ENCODE measurements around the gene P4HB. TPM values are rescaled to one million over a fixed set of nuclear protein-coding genes. Genes with fewer than 3 reads are reported as not detected.

The P4HB gene
- total RNA-seq, 1 donor from 2014 or later = 66.0 TPM

DNA sequence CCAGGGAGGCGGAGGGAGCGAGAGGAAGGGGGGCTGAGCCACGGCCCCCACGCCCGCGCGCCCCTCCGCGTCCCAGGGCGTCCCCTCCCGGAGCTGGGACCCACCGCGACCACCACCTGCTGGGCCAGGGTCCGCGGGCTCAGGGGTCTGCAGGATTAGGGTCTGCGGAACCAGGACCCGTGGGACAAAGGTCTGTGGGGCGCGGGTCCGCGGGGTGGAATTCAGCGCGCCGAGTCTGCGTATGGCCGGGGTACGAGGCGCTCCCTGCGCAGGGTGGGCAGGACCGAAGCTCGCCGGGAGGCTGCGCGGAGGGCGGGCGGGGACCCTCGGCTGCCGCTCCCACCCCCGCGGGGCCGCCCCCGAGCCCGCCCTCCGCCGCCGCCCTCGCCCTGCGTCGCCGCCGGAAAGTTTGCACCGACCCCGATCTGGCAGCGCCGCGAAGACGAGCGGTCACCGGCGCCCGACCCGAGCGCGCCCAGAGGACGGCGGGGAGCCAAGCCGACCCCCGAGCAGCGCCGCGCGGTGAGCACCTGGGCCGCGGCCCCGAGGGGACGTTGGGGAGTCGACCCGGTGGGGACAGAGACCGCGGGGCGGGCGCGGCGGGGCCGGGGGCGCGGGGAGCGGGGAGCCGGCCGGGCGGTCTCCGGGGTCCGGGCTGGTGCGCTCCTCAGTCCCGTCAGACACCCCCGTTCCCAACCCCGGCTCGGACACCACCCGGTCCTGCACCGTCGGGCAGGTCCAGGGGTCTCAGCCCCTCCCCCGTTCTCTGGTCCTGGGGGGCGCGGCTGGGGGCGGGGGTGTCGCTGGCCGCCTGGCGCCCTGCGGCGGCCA is 56.4 kb downstream of the P4HB start, which contains the start of gene GCGR:
Gene GCGR, plus strand, starts transcription at position 423 of the 831 bp plus-strand sequence. CDS start 4,869 bp downstream, outside the sequence.
- DNase-seq (ENCODE audit: low spot score in 2 of 2) (no peak), FAIRE-seq (no peak)

- no peak for DNase-seq (ENCODE audit: low spot score in 2 of 2)
- no peak for FAIRE-seq
These were observed 57.3 kb downstream of the P4HB start for GRCh38 chr17:81802856-81803643.

DNA sequence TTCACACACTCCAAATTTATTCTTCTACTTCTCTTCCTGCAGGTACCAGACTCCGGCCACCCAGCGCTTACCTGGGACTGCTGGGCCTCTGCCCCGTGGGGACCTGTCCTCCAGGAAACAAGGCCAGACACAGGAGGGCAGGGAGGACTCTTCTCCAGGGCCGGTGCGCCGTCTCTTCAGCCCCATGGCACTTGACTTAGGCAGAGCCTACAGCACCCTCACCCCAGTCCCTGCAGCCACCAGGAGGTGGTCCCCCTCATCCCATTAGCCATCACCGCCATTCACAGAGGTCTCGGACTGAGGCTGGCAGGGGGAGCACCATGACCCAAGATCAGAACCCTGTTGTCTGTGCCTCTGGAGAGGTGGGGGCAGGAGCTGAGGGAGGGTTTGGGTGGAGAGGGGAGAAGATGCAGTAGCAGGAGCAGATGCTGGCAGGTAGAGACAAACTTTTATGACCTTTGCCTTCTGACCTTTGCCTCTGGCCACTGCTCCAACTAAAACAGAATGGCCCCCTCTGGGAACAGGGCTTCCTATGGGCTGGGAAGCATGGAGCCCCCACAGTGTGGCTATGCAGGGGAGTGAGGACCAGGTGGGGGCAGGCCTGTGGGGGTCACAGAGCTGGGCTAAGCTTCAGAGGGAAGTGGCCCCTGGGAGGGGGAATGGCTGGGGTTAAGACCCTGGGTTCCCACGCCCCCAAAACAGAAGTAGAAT is 58.1 kb downstream of the P4HB start:
- FAIRE-seq (no peak), DNase-seq (ENCODE audit: low spot score in 2 of 2) (no peak)

- FAIRE-seq = no peak
These were observed 59.0 kb downstream of the P4HB start for GRCh38 chr17:81801327-81801726.

DNA sequence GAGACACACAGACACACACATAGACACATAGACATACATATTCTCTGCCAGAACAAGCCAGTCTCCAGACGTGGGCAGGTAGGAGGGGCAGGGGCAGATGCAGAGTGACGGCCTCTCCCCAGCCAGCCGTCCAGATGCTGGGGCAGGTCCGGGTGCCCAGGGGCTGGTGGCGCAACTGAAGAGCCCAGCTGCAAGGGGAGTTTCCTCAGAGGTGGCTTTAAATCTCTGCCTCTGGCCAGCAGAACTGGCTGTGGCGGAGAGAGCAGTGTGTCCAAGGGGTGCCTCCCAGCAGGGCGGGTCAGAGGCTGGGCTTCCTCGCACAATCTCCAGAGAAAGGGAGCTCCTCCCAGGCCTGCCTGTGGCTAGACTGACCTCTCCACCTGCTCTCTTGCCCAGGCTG is 65.8 kb downstream of the P4HB start:
- DNase-seq (ENCODE audit: low spot score in 2 of 2) (no peak), FAIRE-seq (no peak)

More at GRCh38 chr17:81801327-81801726, 59.0 kb downstream of the P4HB start:
- no peak for DNase-seq (ENCODE audit: low spot score in 2 of 2)

- no peak for DNase-seq (ENCODE audit: low spot score in 2 of 2)
- FAIRE-seq = no peak
These were observed 66.3 kb downstream of the P4HB start for GRCh38 chr17:81794074-81794476.

Other genes with a start within 250 kb of the P4HB start
- gene NPLOC4, start 223.4 kb downstream of the P4HB start, total RNA-seq = 39.9 TPM
- gene TSPAN10, start 223.3 kb downstream of the P4HB start, total RNA-seq = not detected
- not detected for gene PDE6G, start 204.0 kb downstream of the P4HB start, total RNA-seq
- 8.2 TPM for gene OXLD1, start 193.9 kb downstream of the P4HB start, total RNA-seq
- gene CCDC137, start 193.8 kb downstream of the P4HB start, total RNA-seq = 6.1 TPM
- gene ARL16, start 176.7 kb downstream of the P4HB start, total RNA-seq = 40.4 TPM
- 44.4 TPM for gene HGS, start 176.5 kb downstream of the P4HB start, total RNA-seq
- 4.9 TPM for gene MRPL12, start 157.2 kb downstream of the P4HB start, total RNA-seq
- gene SLC25A10, start 148.3 kb downstream of the P4HB start, total RNA-seq = 4.9 TPM
- not detected for gene GCGR, start 56.4 kb downstream of the P4HB start, total RNA-seq
- 86.4 TPM for gene MCRIP1, start 27.2 kb downstream of the P4HB start, total RNA-seq
- gene PPP1R27, start 25.5 kb downstream of the P4HB start, total RNA-seq = not detected
- 22.4 TPM for gene ARHGDIA, start 10.8 kb upstream of the P4HB start, total RNA-seq
- 92.1 TPM for gene ALYREF, start 31.1 kb upstream of the P4HB start, total RNA-seq
- 60.3 TPM for gene ANAPC11, start 31.2 kb upstream of the P4HB start, total RNA-seq
- 1.2 TPM for gene NPB, start 41.7 kb upstream of the P4HB start, total RNA-seq
- gene PCYT2, start 50.9 kb upstream of the P4HB start, total RNA-seq = 28.9 TPM
- gene SIRT7, start 57.6 kb upstream of the P4HB start, total RNA-seq = 8.6 TPM
- gene MAFG, start 67.2 kb upstream of the P4HB start, total RNA-seq = 13.9 TPM
- gene PYCR1, start 76.8 kb upstream of the P4HB start, total RNA-seq = 15.9 TPM
- gene MYADML2, start 86.7 kb upstream of the P4HB start, total RNA-seq = 0.41 TPM
- gene NOTUM, start 100.7 kb upstream of the P4HB start, total RNA-seq = under 0.01 TPM
- gene ASPSCR1, start 117.1 kb upstream of the P4HB start, total RNA-seq = 13.5 TPM
- gene CENPX, start 162.3 kb upstream of the P4HB start, total RNA-seq = 31.0 TPM
- gene LRRC45, start 162.8 kb upstream of the P4HB start, total RNA-seq = 14.3 TPM
- 110 TPM for gene RAC3, start 171.1 kb upstream of the P4HB start, total RNA-seq
- 25.7 TPM for gene DCXR, start 177.2 kb upstream of the P4HB start, total RNA-seq
- gene RFNG, start 191.3 kb upstream of the P4HB start, total RNA-seq = 21.2 TPM
- 73.8 TPM for gene GPS1, start 191.4 kb upstream of the P4HB start, total RNA-seq
- gene DUS1L, start 205.3 kb upstream of the P4HB start, total RNA-seq = 18.8 TPM
- 92.1 TPM for gene FASN, start 237.7 kb upstream of the P4HB start, total RNA-seq

Data from frontal cortex (tissue), 4 donors.